Nephron progenitor cell (in vitro differentiated cells): Measurements from ENCODE around the gene MYO18A.

Experiments used
- DNase-seq: peaks from one replicate; pipeline ENCODE4 v3.0.0; 2021
- H3K27ac Mint-ChIP-seq: 2 replicates; pipeline ENCODE4 v1.8.0; 2021; ENCODE audit warnings: mild to moderate bottlenecking, moderate library complexity, mixed read lengths
- H3K27me3 Mint-ChIP-seq: 2 replicates; pipeline ENCODE4 v1.8.0; 2021; ENCODE audit warnings: mild to moderate bottlenecking, low read depth, mixed read lengths; ENCODE audit not compliant: poor library complexity
- H3K36me3 Mint-ChIP-seq: 2 replicates; pipeline ENCODE4 v1.8.0; 2021; ENCODE audit warnings: low read depth, mixed read lengths
- H3K4me1 Mint-ChIP-seq: 2 replicates; pipeline ENCODE4 v1.8.0; 2021; ENCODE audit warnings: mixed read lengths
- H3K4me3 Mint-ChIP-seq: 2 replicates; pipeline ENCODE4 v1.8.0; 2021; ENCODE audit warnings: mild to moderate bottlenecking, moderate library complexity, mixed read lengths
- H3K9me3 Mint-ChIP-seq: 2 replicates; pipeline ENCODE4 v1.8.0; 2021; ENCODE audit warnings: mild to moderate bottlenecking, moderate library complexity, mixed read lengths
- TF ChIP-seq, protein P1 (sequence below): fragments of 200-600 bp; sonication (generic); IDR thresholded peaks from 2 replicates; pipeline ENCODE4 v1.5.0; 2021; ENCODE audit warnings: antibody characterized with exemption

Gene MYO18A

DNA sequence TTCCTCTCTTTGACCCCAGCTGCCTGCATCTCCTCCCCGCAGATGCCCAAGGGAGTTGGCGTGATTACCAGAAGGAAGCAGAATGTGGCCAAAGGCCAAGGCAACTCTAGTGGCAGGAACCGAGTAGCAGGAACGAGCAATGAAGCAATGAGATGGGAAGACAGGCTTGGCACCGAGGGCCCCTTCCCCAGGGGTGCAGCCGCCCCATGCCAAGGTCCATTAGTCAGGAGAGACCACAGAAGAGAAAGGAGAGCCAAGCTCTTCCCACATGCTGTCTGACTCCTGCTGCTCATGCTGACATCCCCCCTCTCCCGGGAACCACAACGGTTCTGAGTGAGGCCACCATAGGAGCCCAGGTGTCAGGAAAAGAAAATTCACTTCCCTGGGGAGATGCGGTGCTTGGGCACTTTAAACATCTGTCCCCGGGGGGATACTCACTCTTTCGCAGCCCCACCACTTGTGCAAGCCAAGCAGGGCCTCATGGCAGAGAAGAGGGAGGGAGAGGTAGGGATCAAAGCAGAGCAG lies 67.4 kb downstream of the MYO18A start:
- Mint-ChIP-seq H3K4me3 (no peak overlapping the region), H3K9me3 (no peaks in the 10 kb centered on the region), H3K36me3 (peaks cover 11% of the 10 kb centered on the region), H3K27me3 (peaks cover 4% of the 10 kb centered on the region), H3K27ac (no peak overlapping the region), H3K4me1 (peaks cover 37% of the 10 kb centered on the region)
- TF ChIP-seq, protein P1, sequence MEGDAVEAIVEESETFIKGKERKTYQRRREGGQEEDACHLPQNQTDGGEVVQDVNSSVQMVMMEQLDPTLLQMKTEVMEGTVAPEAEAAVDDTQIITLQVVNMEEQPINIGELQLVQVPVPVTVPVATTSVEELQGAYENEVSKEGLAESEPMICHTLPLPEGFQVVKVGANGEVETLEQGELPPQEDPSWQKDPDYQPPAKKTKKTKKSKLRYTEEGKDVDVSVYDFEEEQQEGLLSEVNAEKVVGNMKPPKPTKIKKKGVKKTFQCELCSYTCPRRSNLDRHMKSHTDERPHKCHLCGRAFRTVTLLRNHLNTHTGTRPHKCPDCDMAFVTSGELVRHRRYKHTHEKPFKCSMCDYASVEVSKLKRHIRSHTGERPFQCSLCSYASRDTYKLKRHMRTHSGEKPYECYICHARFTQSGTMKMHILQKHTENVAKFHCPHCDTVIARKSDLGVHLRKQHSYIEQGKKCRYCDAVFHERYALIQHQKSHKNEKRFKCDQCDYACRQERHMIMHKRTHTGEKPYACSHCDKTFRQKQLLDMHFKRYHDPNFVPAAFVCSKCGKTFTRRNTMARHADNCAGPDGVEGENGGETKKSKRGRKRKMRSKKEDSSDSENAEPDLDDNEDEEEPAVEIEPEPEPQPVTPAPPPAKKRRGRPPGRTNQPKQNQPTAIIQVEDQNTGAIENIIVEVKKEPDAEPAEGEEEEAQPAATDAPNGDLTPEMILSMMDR = no peak
- no peak for DNase-seq

DNA sequence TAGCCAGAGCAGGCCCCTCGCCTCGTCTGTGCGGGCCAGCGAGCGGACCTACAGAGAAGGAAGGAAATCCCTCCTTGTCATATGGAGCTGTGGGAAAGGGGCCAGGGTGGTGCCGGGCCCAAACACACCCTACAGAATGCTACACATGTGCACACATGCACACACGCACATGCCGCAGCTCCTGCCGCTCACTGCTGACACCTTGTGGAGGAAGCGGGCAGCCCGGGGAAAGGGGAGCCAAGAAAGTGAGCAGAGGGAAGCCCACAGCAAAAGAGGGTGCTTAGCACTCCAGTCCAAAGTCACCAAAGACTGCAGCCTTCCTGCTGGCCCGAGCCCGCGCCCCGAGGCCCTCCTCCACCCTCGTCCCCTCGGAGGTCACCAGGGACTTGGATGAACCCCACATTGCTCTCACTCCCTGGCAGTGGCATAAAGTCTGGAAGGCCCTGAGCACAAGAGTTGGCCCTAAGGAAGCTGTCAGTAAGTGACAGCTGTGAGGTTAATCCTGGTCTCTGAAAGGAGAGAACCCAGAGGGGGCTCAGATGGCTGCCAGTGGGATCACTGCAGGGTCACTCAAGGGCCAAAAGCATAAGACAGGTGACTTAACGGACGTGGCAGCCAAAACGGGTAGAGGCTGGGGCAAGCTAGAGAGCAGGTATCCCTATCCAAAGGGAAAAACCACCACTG lies 68.2 kb downstream of the MYO18A start:
- peak; percentile 86 for DNase-seq
- TF ChIP-seq, protein P1 = peak; percentile 92
- Mint-ChIP-seq H3K27ac (no peak overlapping the region), H3K9me3 (no peaks in the 10 kb centered on the region), H3K36me3 (peaks cover 11% of the 10 kb centered on the region), H3K27me3 (peaks cover 4% of the 10 kb centered on the region), H3K4me3 (no peak overlapping the region), H3K4me1 (peaks cover 35% of the 10 kb centered on the region)

DNA sequence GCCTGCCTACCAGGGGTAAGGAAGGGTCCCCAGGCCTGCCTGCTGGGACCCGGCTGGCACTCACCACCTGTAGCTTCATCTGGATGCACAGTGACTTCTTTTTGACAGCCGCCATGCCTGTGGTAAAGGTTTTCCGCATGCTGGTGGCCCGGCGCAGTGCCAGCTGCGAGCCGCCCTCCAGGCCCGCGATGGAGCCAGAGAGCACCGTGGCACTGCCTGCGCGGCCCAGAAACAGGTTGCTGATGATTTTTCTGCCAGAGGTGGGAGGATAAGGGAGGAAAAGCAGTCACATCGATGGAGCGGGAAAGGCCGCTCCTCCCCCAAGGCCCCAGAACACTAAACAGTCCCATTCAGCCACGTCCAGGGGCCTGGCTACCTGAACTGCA lies 69.8 kb downstream of the MYO18A start:
- TF ChIP-seq, protein P1 = no peak
- Mint-ChIP-seq H3K4me1 (peaks cover 32% of the 10 kb centered on the region), H3K4me3 (no peak overlapping the region), H3K9me3 (no peaks in the 10 kb centered on the region), H3K27me3 (peaks cover 9% of the 10 kb centered on the region), H3K36me3 (peaks cover 17% of the 10 kb centered on the region), H3K27ac (no peak overlapping the region)
- DNase-seq = no peak

GRCh38 chr17:29109477-29110371 lies 70.5 kb downstream of the MYO18A start:
- peaks cover 9% of the 10 kb centered on the region for H3K27me3 Mint-ChIP-seq
- H3K36me3 Mint-ChIP-seq = peaks cover 17% of the 10 kb centered on the region
- H3K9me3 Mint-ChIP-seq = no peaks in the 10 kb centered on the region
- TF ChIP-seq, protein P1 = no peak
- no peak overlapping the region for H3K27ac Mint-ChIP-seq
- no peak for DNase-seq
- peak overlapping the region; percentile 16 for H3K4me3 Mint-ChIP-seq
- peaks cover 32% of the 10 kb centered on the region for H3K4me1 Mint-ChIP-seq

DNA sequence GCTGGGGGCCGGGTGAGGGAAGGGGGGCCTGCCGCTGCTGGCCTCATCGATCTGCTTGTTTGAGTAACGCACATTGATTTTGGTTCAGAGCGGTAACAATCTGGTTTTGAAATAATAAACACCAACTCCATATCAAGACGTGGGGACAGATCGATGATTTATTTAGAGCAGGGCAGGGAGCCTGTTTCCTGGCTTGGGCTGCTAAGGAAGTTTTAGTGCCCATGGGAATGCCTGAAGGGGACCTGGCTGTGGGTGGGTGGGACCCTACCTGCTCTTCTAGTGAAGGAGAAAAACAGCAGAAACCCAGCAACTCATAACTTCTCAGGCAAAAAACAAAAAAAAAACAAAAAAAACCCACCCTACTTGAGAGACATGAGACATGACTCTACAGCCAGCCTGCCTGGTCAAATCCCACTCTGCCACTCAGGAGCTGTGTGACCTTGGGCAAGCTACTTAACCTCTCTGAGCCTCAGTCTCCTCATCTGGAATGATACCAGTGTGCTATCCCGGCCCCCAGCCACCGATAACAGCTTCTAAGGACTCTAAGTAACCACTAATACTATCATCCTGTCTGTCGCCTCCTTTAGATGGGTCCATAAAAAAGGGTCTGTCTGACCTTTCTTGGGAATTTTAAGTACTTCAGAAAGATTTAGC lies 71.2 kb downstream of the MYO18A start:
- Mint-ChIP-seq H3K27ac (peak overlapping the region; percentile 22), H3K4me3 (no peak overlapping the region), H3K36me3 (peaks cover 25% of the 10 kb centered on the region), H3K27me3 (peaks cover 9% of the 10 kb centered on the region), H3K4me1 (peaks cover 31% of the 10 kb centered on the region), H3K9me3 (no peaks in the 10 kb centered on the region)
- no peak for DNase-seq
- TF ChIP-seq, protein P1 = no peak
